Suprapubic skin (tissue), 3 donors: ENCODE results near the gene MTA1.

Source experiments
- POLR2A ChIP-seq, 2 donors: fragments of 450-650 bp; IDR thresholded peaks; one replicate each; pipeline ENCODE4 v1.6.1; 2017; ENCODE audit warnings: antibody characterized with exemption in 2 of 2, mild to moderate bottlenecking in 2 of 2, moderate library complexity in 2 of 2
- TF ChIP-seq, protein P1 (sequence below), 2 donors: fragments of 200-600 bp in 1 of 2; fragments of 450-650 bp in 1 of 2; sonication (generic) in 1 of 2; IDR thresholded peaks; one replicate each; pipeline ENCODE4 v1.5.1; 2016 to 2019; ENCODE audit warnings: antibody characterized with exemption in 2 of 2, mild to moderate bottlenecking in 1 of 2, moderate library complexity in 1 of 2

DNA sequence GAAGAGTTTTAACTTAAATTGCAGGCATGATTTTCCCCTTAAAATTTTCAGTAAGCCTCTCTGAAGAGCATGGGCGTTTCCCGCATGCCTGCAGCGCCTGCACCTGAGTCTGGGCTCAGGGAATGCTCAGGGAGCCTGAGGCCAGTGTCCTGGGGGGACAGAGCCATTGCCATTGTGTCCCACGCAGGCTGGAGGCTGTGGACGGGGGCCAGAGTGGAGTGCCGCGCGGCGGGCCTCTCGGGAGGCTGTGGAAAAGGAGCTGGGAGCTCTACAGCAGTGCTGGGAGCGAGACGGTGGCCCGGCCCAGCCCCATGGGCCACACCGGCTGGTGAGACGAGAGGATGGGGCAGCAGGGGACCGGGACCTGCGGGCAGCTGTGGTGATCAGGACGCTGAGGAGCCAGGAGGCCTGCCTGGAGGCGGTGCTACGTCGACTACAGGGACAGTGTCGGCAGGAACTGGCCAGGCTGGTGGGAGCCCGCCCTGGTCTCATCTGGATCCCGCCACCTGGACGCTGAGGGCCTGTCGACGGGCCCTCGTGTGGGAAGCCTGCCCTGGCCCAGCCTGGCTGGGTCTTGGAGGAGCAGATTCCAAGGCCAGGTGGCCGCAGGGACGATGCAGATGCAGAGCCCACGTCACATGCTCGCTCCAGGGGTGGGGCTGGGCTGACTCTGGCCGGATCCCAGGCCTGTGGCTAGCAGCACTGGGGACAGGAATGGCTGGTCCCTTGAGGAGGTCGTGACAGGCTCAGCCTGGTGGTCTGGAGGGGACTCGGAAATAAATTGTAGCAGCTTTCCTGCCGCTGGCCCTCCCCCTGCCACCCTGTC lies 79.0 kb downstream of the MTA1 start:
- TF ChIP-seq, protein P1, sequence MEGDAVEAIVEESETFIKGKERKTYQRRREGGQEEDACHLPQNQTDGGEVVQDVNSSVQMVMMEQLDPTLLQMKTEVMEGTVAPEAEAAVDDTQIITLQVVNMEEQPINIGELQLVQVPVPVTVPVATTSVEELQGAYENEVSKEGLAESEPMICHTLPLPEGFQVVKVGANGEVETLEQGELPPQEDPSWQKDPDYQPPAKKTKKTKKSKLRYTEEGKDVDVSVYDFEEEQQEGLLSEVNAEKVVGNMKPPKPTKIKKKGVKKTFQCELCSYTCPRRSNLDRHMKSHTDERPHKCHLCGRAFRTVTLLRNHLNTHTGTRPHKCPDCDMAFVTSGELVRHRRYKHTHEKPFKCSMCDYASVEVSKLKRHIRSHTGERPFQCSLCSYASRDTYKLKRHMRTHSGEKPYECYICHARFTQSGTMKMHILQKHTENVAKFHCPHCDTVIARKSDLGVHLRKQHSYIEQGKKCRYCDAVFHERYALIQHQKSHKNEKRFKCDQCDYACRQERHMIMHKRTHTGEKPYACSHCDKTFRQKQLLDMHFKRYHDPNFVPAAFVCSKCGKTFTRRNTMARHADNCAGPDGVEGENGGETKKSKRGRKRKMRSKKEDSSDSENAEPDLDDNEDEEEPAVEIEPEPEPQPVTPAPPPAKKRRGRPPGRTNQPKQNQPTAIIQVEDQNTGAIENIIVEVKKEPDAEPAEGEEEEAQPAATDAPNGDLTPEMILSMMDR (IDR thresholded peaks at IDR 0.05) = no peak
- no peak for TF ChIP-seq POLR2A (IDR thresholded peaks at IDR 0.05)
